Liver (tissue), 9 donors: ENCODE measurements around the gene SLC36A4. TPM values are rescaled to one million over a fixed set of nuclear protein-coding genes. Genes with fewer than 3 reads are reported as not detected.

ENCODE experiments used
- DNase-seq: peaks from one replicate; pipeline ENCODE4 v3.0.0-alpha.2; 2017; ENCODE audit warnings: low spot score
- H3K27ac ChIP-seq, 2 donors: one replicate each; pipeline ENCODE4 v1.7.0; 2013; ENCODE audit warnings: inconsistent platforms in 2 of 2, low read length in 2 of 2, control low read depth in 1 of 2, low read depth in 1 of 2, mild to moderate bottlenecking in 1 of 2
- H3K27me3 ChIP-seq, 4 donors: one replicate each; pipeline versions ENCODE4 v1.6.1 to v1.7.0; 2013; ENCODE audit warnings: low read length in 3 of 4, inconsistent platforms in 1 of 4, mild to moderate bottlenecking in 1 of 4, moderate library complexity in 1 of 4; ENCODE audit not compliant: control insufficient read depth in 4 of 4, insufficient read depth in 4 of 4
- H3K36me3 ChIP-seq, 4 donors: one replicate each; pipeline versions ENCODE4 v1.6.1 to v1.7.0; 2013; ENCODE audit warnings: low read length in 3 of 4, mild to moderate bottlenecking in 3 of 4, low read depth in 1 of 4, moderate library complexity in 1 of 4; ENCODE audit not compliant: control insufficient read depth in 4 of 4, insufficient read depth in 3 of 4
- H3K4me1 ChIP-seq, 4 donors: one replicate each; pipeline versions ENCODE4 v1.6.1 to v1.7.0; 2013; ENCODE audit warnings: low read length in 3 of 4, mild to moderate bottlenecking in 3 of 4, moderate library complexity in 1 of 4; ENCODE audit not compliant: control insufficient read depth in 4 of 4, insufficient read depth in 4 of 4
- H3K4me3 ChIP-seq, 3 donors: one replicate each; pipeline versions ENCODE4 v1.6.1 to v1.7.0; 2013; ENCODE audit warnings: low read length in 3 of 3, control low read depth in 1 of 3, low read depth in 1 of 3, mild to moderate bottlenecking in 1 of 3
- H3K9ac ChIP-seq, 2 donors: one replicate each; pipeline ENCODE4 v1.7.0; 2013; ENCODE audit warnings: low read length in 2 of 2, mild to moderate bottlenecking in 2 of 2, moderate library complexity in 2 of 2, control low read depth in 1 of 2, low read depth in 1 of 2
- H3K9me3 ChIP-seq, 4 donors: one replicate each; pipeline versions ENCODE4 v1.6.1 to v1.7.0; 2013; ENCODE audit warnings: low read length in 3 of 4; ENCODE audit not compliant: control insufficient read depth in 4 of 4
- EGR1 ChIP-seq, 2 donors: IDR thresholded peaks; 2 replicates each; pipeline ENCODE4 v1.6.1; 2016 to 2018; ENCODE audit warnings: antibody characterized with exemption in 2 of 2, low read depth in 2 of 2
- FOXA1 ChIP-seq: IDR thresholded peaks from 2 replicates; pipeline ENCODE4 v1.6.1; 2016; ENCODE audit warnings: antibody characterized with exemption
- FOXA2 ChIP-seq: IDR thresholded peaks from 2 replicates; pipeline ENCODE4 v1.6.1; 2016; ENCODE audit warnings: antibody characterized with exemption
- GABPA ChIP-seq, 2 donors: IDR thresholded peaks in 1 of 2; conservative IDR thresholded peaks in 1 of 2; 2 replicates each; pipeline ENCODE4 v1.6.1; 2016; ENCODE audit warnings: antibody characterized with exemption in 2 of 2, mild to moderate bottlenecking in 1 of 2, moderate library complexity in 1 of 2
- HNF4A ChIP-seq, 2 donors: conservative IDR thresholded peaks; 2 replicates each; pipeline ENCODE4 v1.6.1; 2016; ENCODE audit warnings: antibody characterized with exemption in 2 of 2, mild to moderate bottlenecking in 2 of 2
- HNF4G ChIP-seq: IDR thresholded peaks from 2 replicates; pipeline ENCODE4 v1.6.1; 2016; ENCODE audit warnings: antibody characterized with exemption
- JUND ChIP-seq, 2 donors: IDR thresholded peaks; 2 replicates each; pipeline ENCODE4 v1.6.1; 2016; ENCODE audit warnings: antibody characterized with exemption in 2 of 2
- NR2F2 ChIP-seq: IDR thresholded peaks from 2 replicates; pipeline ENCODE4 v1.6.1; 2016; ENCODE audit warnings: antibody characterized with exemption
- RAD21 ChIP-seq, 2 donors: IDR thresholded peaks; 2 replicates each; pipeline ENCODE4 v1.6.1; 2016; ENCODE audit warnings: antibody characterized with exemption in 2 of 2, mild to moderate bottlenecking in 2 of 2
- RXRA ChIP-seq, 2 donors: IDR thresholded peaks; 2 replicates each; pipeline ENCODE4 v1.6.1; 2017 to 2018; ENCODE audit warnings: antibody characterized with exemption in 2 of 2, mild to moderate bottlenecking in 1 of 2
- SP1 ChIP-seq: IDR thresholded peaks from 2 replicates; pipeline ENCODE4 v1.6.1; 2018; ENCODE audit warnings: antibody characterized with exemption, mild to moderate bottlenecking
- TAF1 ChIP-seq: conservative IDR thresholded peaks from 2 replicates; pipeline ENCODE4 v1.6.1; 2016; ENCODE audit warnings: antibody characterized with exemption, mild to moderate bottlenecking
- YY1 ChIP-seq: IDR thresholded peaks from 2 replicates; pipeline ENCODE4 v1.6.1; 2016; ENCODE audit warnings: antibody characterized with exemption, mild to moderate bottlenecking
- WGBS: extraction: QIAGEN DNeasy Blood & Tissue Kit; methylation state at CpG from one replicate; pipeline ENCODE4 v1.1.7; 2013; 5-methylcytosine and 5-hydroxymethylcytosine counted together
- polyA plus RNA-seq, 2 donors: library from polyadenylated mRNA; stranded (reverse) in 1 of 2; unstranded in 1 of 2; fragments of 200-250 nt in 1 of 2; fragments of >200 nt in 1 of 2; fragmentation: Nextera tagmentation in 1 of 2; extraction: Ambion mirVana in 1 of 2; gene quantifications; one replicate each; pipeline versions ENCODE4 v1.2.1 to v1.2.3, GENCODE V29; 2013 to 2015
- total RNA-seq, 2 donors: library from RNA; depleted of rRNA; stranded (reverse); fragments of >200 nt; gene quantifications; one replicate each; pipeline ENCODE4 v1.2.3, GENCODE V29; 2014
- TF ChIP-seq, protein P1 (sequence below): IDR thresholded peaks from 2 replicates; pipeline ENCODE4 v1.6.1; 2016; ENCODE audit warnings: antibody characterized with exemption
- TF ChIP-seq, protein P2 (sequence below): IDR thresholded peaks from 2 replicates; pipeline ENCODE4 v1.6.1; 2016; ENCODE audit warnings: antibody characterized with exemption
- TF ChIP-seq, protein P3 (sequence below): fragments of 150-350 bp; IDR thresholded peaks from 2 replicates; pipeline ENCODE4 v1.5.1; 2017; ENCODE audit warnings: improper control_type of control experiment, low read depth, low read length; ENCODE audit not compliant: missing input control
- TF ChIP-seq, protein P4 (sequence below): IDR thresholded peaks from 2 replicates; pipeline ENCODE4 v1.6.1; 2016; ENCODE audit warnings: antibody characterized with exemption
- donor health status: healthy.
- donor health status: healthy.
- donor health status: healthy.
- donor health status: healthy.
- donor health status: healthy.

SLC36A4 gene
- total and polyA plus RNA-seq, 4 donors = 6.4 to 11.7 (median 7.4) TPM

DNA sequence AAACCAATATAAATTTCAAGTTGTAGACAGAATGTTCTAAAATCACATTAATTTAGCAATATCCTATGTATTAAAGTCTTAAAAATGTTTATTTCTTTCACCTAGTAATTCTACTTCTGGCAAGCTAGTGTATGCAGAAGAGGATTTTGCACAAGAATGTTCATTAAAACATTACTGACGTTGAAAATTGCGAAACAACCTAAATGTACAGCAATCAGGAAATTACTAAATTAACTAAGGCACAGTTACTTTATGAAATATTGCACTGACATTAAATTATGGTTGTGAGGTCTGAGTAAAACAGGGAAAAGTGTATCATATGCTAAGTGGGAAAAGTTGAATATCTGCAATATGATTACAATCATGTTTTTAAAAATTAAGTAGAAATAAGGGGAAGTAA, 4.1 kb downstream of the SLC36A4 start (continued):
- TF ChIP-seq TAF1 (no peak), FOXA2 (no peak), RAD21 (IDR thresholded peaks at IDR 0.05) (no peak)

GRCh38 chr11:93192163-93192562, 5.6 kb downstream of the SLC36A4 start:
- TF ChIP-seq TAF1 (no peak), RXRA (IDR thresholded peaks at IDR 0.05) (no peak), HNF4A (conservative IDR thresholded peaks at IDR 0.05) (no peak), EGR1 (IDR thresholded peaks at IDR 0.05; ENCODE audit: low read depth in 2 of 2) (no peak), FOXA1 (no peak), FOXA2 (no peak), NR2F2 (no peak), HNF4G (no peak), SP1 (no peak), YY1 (no peak), JUND (IDR thresholded peaks at IDR 0.05) (no peak), GABPA (IDR thresholded peaks at IDR 0.05 in 1 of 2, conservative IDR thresholded peaks at IDR 0.05 in 1 of 2) (no peak)
- TF ChIP-seq, protein P1, sequence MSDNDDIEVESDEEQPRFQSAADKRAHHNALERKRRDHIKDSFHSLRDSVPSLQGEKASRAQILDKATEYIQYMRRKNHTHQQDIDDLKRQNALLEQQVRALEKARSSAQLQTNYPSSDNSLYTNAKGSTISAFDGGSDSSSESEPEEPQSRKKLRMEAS = no peak
- TF ChIP-seq, protein P2, sequence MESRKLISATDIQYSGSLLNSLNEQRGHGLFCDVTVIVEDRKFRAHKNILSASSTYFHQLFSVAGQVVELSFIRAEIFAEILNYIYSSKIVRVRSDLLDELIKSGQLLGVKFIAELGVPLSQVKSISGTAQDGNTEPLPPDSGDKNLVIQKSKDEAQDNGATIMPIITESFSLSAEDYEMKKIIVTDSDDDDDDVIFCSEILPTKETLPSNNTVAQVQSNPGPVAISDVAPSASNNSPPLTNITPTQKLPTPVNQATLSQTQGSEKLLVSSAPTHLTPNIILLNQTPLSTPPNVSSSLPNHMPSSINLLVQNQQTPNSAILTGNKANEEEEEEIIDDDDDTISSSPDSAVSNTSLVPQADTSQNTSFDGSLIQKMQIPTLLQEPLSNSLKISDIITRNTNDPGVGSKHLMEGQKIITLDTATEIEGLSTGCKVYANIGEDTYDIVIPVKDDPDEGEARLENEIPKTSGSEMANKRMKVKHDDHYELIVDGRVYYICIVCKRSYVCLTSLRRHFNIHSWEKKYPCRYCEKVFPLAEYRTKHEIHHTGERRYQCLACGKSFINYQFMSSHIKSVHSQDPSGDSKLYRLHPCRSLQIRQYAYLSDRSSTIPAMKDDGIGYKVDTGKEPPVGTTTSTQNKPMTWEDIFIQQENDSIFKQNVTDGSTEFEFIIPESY = no peak
- TF ChIP-seq, protein P3, sequence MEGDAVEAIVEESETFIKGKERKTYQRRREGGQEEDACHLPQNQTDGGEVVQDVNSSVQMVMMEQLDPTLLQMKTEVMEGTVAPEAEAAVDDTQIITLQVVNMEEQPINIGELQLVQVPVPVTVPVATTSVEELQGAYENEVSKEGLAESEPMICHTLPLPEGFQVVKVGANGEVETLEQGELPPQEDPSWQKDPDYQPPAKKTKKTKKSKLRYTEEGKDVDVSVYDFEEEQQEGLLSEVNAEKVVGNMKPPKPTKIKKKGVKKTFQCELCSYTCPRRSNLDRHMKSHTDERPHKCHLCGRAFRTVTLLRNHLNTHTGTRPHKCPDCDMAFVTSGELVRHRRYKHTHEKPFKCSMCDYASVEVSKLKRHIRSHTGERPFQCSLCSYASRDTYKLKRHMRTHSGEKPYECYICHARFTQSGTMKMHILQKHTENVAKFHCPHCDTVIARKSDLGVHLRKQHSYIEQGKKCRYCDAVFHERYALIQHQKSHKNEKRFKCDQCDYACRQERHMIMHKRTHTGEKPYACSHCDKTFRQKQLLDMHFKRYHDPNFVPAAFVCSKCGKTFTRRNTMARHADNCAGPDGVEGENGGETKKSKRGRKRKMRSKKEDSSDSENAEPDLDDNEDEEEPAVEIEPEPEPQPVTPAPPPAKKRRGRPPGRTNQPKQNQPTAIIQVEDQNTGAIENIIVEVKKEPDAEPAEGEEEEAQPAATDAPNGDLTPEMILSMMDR = no peak
- TF ChIP-seq, protein P4, sequence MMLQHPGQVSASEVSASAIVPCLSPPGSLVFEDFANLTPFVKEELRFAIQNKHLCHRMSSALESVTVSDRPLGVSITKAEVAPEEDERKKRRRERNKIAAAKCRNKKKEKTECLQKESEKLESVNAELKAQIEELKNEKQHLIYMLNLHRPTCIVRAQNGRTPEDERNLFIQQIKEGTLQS = no peak
- Histone ChIP-seq H3K9me3 (peaks cover 0 to 6% (median 2%) of the 10 kb centered on the region in 4 donors), H3K27me3 (no peaks in the 10 kb centered on the region), H3K27ac (no peak overlapping the region), H3K4me1 (peaks cover 0 to 7% (median 4%) of the 10 kb centered on the region in 4 donors), H3K9ac (no peak overlapping the region), H3K36me3 (no peaks in the 10 kb centered on the region), H3K4me3 (no peak overlapping the region)
- WGBS = 94% methylated on average over 5 of the region's 5 CpGs
- no peak for DNase-seq

DNA sequence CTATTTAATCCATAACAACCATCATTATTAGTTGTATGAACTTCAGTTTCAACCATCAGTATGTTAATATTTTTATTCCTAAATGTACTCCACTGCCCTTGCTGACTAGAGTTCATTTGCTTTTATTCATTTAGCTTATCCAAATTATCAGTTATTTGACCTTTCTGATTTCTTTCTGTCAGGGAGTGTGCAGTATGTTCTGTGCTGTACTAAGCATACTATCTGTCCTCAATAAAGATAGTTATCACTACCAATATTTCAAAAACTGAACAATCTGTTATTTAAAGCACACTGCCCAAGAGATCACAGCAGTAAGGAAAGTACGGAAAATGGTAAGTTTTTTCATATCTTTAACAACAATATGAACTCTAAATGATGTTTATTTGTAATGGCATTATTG, 8.3 kb downstream of the SLC36A4 start:
- no peak for DNase-seq
- no peak overlapping the region for H3K27ac ChIP-seq
- no peak overlapping the region for H3K9ac ChIP-seq
- H3K4me3 ChIP-seq = no peak overlapping the region
- peaks cover 0 to 11% (median 3%) of the 10 kb centered on the region in 4 donors for H3K9me3 ChIP-seq
- 99% methylated on average over 1 of the region's 1 CpG for WGBS
- peaks cover 0 to 2% (median 0%) of the 10 kb centered on the region in 4 donors for H3K36me3 ChIP-seq
- no peaks in the 10 kb centered on the region for H3K4me1 ChIP-seq
- TF ChIP-seq, protein P3 = no peak
- no peak for TF ChIP-seq YY1
- TF ChIP-seq, protein P1 = no peak
- no peak for TF ChIP-seq JUND (IDR thresholded peaks at IDR 0.05)
- H3K27me3 ChIP-seq = no peaks in the 10 kb centered on the region
